GM18519 (cell line): ENCODE measurements around the gene SLC22A7.
"Not testable (repeated sequence)": the region's sequence is repeated elsewhere in the genome, so short reads cannot be mapped to it uniquely, and the experiment has no call there.

Experiments
- ATAC-seq: cut with Tn5 transposase; IDR thresholded peaks from one replicate; pipeline ENCODE4 v1.9.1; 2021; ENCODE audit warnings: mild to moderate bottlenecking, moderate library complexity; ENCODE audit not compliant: unreplicated experiment, low FRiP score

Gene SLC22A7

DNA sequence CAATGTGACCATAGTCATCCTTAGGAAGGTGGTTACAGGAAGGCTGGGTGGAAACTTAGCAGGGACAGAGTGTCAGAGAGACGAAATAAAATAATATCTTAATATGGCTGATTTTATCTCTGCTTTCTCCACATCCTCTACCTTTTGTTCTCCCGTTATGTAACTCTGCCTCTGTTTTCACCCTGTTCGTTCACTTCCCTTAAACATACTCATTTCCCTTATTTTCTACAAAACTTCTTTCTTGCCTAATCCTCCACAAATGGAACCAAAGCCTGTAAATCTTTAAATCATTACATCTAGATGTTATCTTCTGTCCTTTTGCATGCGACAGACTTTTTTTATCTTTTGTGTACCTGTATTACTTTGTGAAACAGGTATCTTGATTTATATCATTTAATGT is 33.8 kb downstream of the SLC22A7 start:
- no peak for ATAC-seq

DNA sequence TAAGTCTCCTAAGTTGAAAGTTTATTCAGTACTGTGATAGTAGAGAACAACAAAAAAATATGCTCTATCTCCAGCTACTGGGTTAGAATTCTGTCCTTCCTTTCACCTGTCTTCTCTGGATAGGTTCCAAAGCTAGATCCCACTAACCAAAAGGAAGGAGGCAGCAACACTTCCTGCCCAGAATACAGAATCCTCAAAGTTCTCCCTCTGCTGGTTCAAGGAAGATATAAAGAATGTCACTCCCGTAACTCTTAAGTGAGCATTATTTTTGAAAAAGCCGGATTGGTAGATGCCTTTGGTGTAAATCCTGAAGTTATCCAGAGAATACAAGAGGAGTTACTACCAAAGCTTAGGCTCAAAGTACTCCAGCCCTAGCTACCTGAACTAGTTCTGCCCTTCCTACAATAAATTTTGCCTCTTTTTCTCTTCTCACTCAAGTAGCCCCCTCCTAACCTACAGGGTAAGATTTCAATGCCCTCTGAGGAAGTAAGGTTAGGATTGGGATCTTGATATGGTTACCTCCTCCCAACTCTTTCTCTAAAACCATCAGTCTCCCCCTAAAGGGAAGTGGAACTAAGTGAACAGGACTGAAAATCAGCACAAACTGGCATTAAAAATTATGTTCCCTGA is 36.5 kb downstream of the SLC22A7 start:
- ATAC-seq = no peak

GRCh38 chr6:43335469-43335868 is 37.4 kb downstream of the SLC22A7 start:
- no peak for ATAC-seq

DNA sequence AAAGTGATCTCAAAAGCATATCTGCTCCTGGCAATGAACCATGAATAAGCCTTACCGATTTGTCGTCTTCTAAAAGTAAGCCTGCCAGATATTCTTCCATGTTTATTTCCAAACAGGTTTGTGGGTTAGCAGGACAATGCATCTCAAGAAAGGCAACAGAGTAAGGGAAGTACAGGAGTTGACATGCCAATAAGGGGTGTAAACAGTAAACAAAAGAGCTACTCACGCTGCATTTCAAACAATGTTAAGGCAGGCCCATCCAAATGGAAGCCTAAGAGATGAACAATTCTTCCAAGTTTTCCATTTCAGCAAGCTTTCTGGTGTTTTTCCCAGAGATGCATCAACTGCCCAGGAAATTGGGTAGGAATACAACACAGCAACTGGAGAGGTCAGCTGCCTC is 38.3 kb downstream of the SLC22A7 start:
- ATAC-seq = no peak

DNA sequence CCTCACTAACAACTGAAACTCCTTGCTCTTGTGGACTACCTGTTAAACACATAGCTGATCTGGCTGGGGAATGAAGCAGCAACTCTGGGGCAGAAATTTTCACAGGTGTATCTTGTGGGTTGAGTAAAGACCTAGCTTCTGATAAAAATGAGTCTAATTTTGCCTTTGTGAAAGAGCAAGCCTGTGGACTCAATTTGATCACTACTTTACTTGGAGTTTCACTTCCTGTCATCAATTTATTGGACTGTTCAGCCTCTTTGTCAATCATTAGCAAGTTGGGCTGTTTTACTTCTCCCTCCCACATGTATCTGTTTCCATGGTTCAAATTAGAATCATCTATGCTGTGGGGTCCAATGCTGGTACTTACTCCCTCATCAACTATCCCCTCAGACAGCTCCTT is 40.2 kb downstream of the SLC22A7 start:
- no peak for ATAC-seq

DNA sequence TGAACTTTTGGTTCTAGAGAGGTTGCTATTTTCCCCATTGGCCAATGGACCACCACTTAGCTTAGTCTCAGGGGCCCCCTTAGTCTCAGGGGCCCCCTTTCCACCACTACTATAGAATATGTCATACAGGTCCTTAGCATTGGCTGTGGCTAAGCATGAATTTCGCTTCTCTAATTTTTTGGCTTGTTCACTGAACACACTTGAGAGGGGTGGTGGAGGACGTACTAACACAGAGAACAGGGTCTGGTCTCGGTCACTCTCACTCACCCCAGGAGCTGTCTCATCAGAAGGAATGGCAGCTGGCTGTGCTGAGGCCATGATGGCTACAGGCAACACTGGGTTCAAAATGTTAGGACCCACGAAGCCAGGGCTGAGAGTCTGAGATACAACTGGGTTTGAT is 41.1 kb downstream of the SLC22A7 start:
- no peak for ATAC-seq

DNA sequence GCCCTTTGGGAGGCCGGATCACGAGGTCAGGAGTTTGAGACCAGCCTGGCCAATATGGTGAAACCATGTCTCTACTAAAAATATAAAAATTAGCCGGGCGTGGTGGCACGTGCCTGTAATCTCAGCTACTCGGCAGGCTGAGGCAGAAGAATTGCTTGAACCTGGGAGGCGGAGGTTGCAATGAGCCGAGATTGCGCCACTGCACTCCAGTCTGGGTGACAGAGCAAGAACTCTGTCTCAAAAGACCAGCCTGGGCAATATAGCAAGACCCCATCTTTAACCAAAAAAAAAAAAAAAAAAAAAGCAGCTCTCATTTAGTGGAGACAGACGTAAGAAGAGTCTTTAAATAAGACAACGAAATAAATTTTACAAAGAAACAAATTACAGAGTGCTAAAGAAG is 48.2 kb downstream of the SLC22A7 start:
- ATAC-seq = not testable (repeated sequence)

DNA sequence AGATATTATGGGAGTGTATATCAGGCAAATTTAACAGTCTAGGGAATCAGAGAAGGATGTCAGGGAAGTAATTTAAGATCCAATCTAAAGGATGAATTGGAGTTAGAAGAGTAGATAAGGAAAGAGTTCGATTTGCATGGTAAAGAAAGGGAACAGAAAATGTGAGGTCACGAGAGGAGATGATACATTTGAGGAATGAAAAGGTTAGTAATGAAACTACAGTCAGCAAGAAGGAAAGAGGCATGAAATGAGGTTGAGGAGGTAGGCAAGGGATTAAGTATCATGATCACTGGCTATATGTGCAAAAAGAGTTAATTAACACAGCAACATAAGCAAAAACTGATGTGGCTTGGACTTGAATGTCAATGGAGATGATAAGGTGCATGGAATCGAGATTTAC is 49.0 kb downstream of the SLC22A7 start:
- no peak for ATAC-seq

DNA sequence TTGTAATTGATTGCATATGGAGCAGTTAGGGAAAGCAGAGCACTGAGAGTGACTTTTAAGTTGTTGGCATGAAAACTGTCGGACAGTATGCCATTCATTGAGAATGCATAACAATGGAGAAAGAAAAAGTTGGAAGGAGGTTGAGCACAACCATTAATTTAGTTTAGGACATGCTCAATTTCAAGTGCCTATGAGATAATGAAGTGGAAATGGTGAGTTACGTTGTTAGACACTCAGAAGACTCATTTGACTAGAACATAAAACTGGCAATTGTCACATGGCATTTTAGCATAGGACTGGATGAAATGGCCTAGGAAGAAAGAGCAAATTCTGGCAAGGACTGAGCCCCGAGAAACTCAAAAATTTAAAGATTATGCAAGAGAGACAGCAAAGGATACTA is 49.4 kb downstream of the SLC22A7 start:
- ATAC-seq = no peak

DNA sequence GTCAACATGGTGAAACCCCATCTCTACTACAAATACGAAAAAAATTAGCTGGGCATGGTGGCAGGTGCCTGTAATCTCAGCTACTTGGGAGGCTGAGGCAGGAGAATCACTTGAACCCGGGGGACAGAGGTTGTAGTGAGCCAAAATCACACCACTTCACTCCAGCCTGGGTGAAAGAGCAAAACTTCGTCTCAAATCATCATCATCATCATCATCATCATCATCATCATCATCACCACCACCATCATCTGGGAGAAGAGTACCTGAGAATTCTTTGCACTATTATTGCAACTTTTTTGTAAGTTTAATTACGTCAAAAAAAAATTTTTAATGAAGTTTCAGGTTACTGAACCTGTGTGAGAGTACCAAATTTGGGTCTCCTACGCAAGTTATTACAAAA is 53.9 kb downstream of the SLC22A7 start:
- not testable (repeated sequence) for ATAC-seq
